DOHH2 (cell line): ENCODE data around the gene PPP6R1.

Experiments used
- H3F3A ChIP-seq: fragments of 200-600 bp; sonication (generic), shearing (Covaris generic); 2 replicates; pipeline ENCODE4 v1.6.0; 2016; ENCODE audit warnings: antibody characterized with exemption, mild to moderate bottlenecking; ENCODE audit not compliant: control insufficient read depth, insufficient read depth
- H3K27ac ChIP-seq: fragments of 200-600 bp; sonication (generic); 2 replicates; pipeline ENCODE4 v1.5.1; 2014; ENCODE audit warnings: low read depth, mild to moderate bottlenecking, low read length, moderate library complexity
- H3K27me3 ChIP-seq: fragments of 200-600 bp; sonication (generic); 2 replicates; pipeline ENCODE4 v1.6.1; 2014; ENCODE audit warnings: mild to moderate bottlenecking, low read length, mixed read lengths; ENCODE audit not compliant: control insufficient read depth
- H3K36me3 ChIP-seq: fragments of 200-600 bp; sonication (generic); 2 replicates; pipeline ENCODE4 v1.6.1; 2014; ENCODE audit warnings: mild to moderate bottlenecking, low read length, moderate library complexity, mixed read lengths; ENCODE audit not compliant: control insufficient read depth
- H3K4me1 ChIP-seq: fragments of 200-600 bp; sonication (generic); 2 replicates; pipeline ENCODE4 v1.6.1; 2014; ENCODE audit warnings: mild to moderate bottlenecking, low read length, mixed read lengths; ENCODE audit not compliant: control insufficient read depth
- H3K4me2 ChIP-seq: fragments of 200-600 bp; sonication (generic); 2 replicates; pipeline ENCODE4 v1.6.0; 2014; ENCODE audit warnings: mild to moderate bottlenecking, low read length, moderate library complexity
- H3K4me3 ChIP-seq: fragments of 200-600 bp; sonication (generic); 2 replicates; pipeline ENCODE4 v1.5.1; 2014; ENCODE audit warnings: mild to moderate bottlenecking, low read length, mixed read lengths
- H3K79me2 ChIP-seq: fragments of 200-600 bp; sonication (generic); 2 replicates; pipeline ENCODE4 v1.6.1; 2014; ENCODE audit warnings: mild to moderate bottlenecking, low read length, mixed read lengths; ENCODE audit not compliant: control insufficient read depth
- H3K9me2 ChIP-seq: fragments of 200-600 bp; sonication (generic); replicated peaks from 2 replicates; pipeline ENCODE4 v1.6.1; 2014; ENCODE audit warnings: mild to moderate bottlenecking, low read length, mixed read lengths; ENCODE audit not compliant: control insufficient read depth
- H3K9me3 ChIP-seq: fragments of 200-600 bp; sonication (generic); 2 replicates; pipeline ENCODE4 v1.6.1; 2014; ENCODE audit warnings: antibody characterized with exemption, low read length, mixed read lengths; ENCODE audit not compliant: control insufficient read depth, insufficient read depth
- H4K20me1 ChIP-seq: fragments of 200-600 bp; sonication (generic); 2 replicates; pipeline ENCODE4 v1.6.0; 2014; ENCODE audit warnings: low read depth, mild to moderate bottlenecking, antibody characterized with exemption, low read length, moderate library complexity; ENCODE audit not compliant: control insufficient read depth, insufficient read depth
- EZH2phosphoT487 ChIP-seq: fragments of 200-600 bp; sonication (generic); IDR thresholded peaks from 2 replicates; pipeline ENCODE4 v1.6.1; 2017; ENCODE audit warnings: borderline replicate concordance, mild to moderate bottlenecking, antibody characterized with exemption, low read length, moderate library complexity, mixed read lengths
- TF ChIP-seq, protein P1 (sequence below): fragments of 200-600 bp; sonication (generic); IDR thresholded peaks from one replicate; pipeline ENCODE4 v1.5.1; 2014; ENCODE audit warnings: antibody characterized with exemption, mild to moderate bottlenecking, low read depth, low read length; ENCODE audit not compliant: poor library complexity, severe bottlenecking

PPP6R1 gene

DNA sequence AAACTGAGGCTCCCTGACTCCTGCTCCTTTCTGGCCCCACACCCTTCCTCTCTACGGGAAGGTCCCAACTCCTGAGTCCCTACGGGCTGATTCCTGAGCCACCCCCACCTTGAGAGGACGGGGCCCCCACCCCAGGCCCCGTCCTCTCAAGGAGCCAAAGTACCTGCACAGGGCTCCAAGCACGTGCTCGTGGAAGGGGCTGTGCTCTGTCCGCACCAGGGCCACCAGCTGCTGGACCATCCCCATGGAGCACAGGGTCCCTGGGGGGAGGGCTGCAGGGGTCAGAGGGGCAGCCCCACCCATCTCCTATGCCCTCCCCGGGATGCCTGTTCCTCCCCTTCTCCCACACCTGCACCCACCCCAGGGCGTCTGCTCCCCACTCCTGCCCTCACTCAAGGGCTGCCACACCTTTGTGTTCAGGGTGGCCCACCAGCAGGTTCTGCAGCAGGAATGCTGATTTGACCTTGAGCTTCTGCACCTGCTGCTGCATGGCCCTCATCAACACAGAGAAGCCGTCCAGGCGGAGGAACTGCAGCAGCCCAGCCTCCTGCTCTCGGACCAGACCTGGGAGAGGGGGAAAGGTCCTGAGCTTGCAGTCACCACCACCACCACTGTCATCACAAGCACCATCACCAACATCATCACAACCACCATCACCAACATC is 7.0 kb upstream of the PPP6R1 start:
- Histone ChIP-seq H3K27me3 (no peaks in the 10 kb centered on the region), H3F3A (peaks cover 13% of the 10 kb centered on the region; the same call in 1 of the 2 replicates), H3K27ac (no peak overlapping the region), H3K9me2 (no peaks in the 10 kb centered on the region), H4K20me1 (no peaks in the 10 kb centered on the region), H3K4me3 (no peak overlapping the region), H3K36me3 (no peaks in the 10 kb centered on the region), H3K4me2 (no peak overlapping the region), H3K4me1 (no peaks in the 10 kb centered on the region), H3K79me2 (peaks cover 5% of the 10 kb centered on the region), H3K9me3 (peaks cover 7% of the 10 kb centered on the region; the same call in 1 of the 2 replicates)
- no peak for TF ChIP-seq EZH2phosphoT487
- TF ChIP-seq, protein P1, sequence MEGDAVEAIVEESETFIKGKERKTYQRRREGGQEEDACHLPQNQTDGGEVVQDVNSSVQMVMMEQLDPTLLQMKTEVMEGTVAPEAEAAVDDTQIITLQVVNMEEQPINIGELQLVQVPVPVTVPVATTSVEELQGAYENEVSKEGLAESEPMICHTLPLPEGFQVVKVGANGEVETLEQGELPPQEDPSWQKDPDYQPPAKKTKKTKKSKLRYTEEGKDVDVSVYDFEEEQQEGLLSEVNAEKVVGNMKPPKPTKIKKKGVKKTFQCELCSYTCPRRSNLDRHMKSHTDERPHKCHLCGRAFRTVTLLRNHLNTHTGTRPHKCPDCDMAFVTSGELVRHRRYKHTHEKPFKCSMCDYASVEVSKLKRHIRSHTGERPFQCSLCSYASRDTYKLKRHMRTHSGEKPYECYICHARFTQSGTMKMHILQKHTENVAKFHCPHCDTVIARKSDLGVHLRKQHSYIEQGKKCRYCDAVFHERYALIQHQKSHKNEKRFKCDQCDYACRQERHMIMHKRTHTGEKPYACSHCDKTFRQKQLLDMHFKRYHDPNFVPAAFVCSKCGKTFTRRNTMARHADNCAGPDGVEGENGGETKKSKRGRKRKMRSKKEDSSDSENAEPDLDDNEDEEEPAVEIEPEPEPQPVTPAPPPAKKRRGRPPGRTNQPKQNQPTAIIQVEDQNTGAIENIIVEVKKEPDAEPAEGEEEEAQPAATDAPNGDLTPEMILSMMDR: no peak

DNA sequence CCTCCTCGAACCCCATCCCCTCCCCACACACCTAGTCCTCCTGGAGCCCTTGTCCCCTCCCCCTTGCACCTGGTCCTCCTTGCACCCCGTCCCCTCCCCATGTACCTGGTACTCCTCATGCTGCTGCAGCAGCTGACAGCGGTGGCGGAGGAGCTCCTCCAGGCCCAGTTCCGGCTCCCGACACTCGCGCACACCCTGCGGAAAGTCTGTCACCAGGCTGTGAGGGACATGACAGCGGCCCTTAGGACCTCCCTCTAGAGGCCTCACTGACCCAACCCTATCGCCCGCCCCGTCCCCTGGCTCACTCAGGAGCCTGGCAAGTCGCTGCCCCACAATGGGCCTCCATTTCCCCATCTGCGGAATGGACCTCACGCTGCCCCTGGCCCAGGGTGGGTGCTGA is 6.4 kb upstream of the PPP6R1 start:
- H3K9me3 ChIP-seq: peaks cover 7% of the 10 kb centered on the region; the same call in 1 of the 2 replicates
- no peak overlapping the region for H3K4me2 ChIP-seq
- no peaks in the 10 kb centered on the region for H3K9me2 ChIP-seq
- H3K27me3 ChIP-seq: no peaks in the 10 kb centered on the region
- H3K79me2 ChIP-seq: peaks cover 5% of the 10 kb centered on the region
- TF ChIP-seq EZH2phosphoT487: no peak
- TF ChIP-seq, protein P1: no peak
- H3K36me3 ChIP-seq: no peaks in the 10 kb centered on the region
- H3F3A ChIP-seq: peaks cover 13% of the 10 kb centered on the region; the same call in 1 of the 2 replicates
- H3K4me1 ChIP-seq: peaks cover 6% of the 10 kb centered on the region
- H3K27ac ChIP-seq: no peak overlapping the region
- H3K4me3 ChIP-seq: no peak overlapping the region
- H4K20me1 ChIP-seq: no peaks in the 10 kb centered on the region

DNA sequence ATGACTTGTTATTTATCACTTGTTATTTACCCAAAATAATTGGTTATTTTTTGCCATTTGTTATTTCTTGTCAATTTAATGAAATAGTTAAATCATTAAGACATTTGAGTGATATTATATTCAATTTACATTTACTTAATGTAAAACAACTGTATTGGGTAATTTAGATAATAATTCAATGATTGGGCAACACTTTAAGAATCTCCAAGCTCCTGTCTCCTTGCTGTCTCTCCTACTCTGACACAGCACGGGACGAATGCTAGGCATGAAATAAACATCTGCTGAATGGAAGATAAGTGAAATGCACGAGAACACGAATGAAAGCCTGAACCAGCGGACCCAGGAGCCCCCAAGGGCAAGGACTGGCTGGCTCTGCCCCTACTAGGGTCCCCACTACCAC is 5.7 kb upstream of the PPP6R1 start:
- Histone ChIP-seq H3F3A (peaks cover 13% of the 10 kb centered on the region; the same call in 1 of the 2 replicates), H4K20me1 (no peaks in the 10 kb centered on the region), H3K27ac (no peak overlapping the region), H3K4me2 (no peak overlapping the region), H3K79me2 (peaks cover 5% of the 10 kb centered on the region), H3K4me1 (peaks cover 13% of the 10 kb centered on the region), H3K36me3 (no peaks in the 10 kb centered on the region), H3K4me3 (no peak overlapping the region), H3K27me3 (no peaks in the 10 kb centered on the region), H3K9me2 (no peaks in the 10 kb centered on the region), H3K9me3 (peaks cover 7% of the 10 kb centered on the region; the same call in 1 of the 2 replicates)
- no peak for TF ChIP-seq EZH2phosphoT487
- TF ChIP-seq, protein P1: no peak
